GM06990 (cell line): Measurements from ENCODE around the gene AIM2.
"Not testable (repeated sequence)": the region's sequence is repeated elsewhere in the genome, so short reads cannot be mapped to it uniquely, and the experiment has no call there.

Experiments used
- DNase-seq: peaks from one replicate; pipeline ENCODE4 v3.0.0-alpha.2; 2011; ENCODE audit not compliant: insufficient read length; ENCODE audit errors: extremely low read depth
- H3K27me3 ChIP-seq: replicated peaks from 2 replicates; pipeline ENCODE4 v1.6.0; 2011; ENCODE audit warnings: low read length; ENCODE audit not compliant: control insufficient read depth, insufficient read depth
- H3K36me3 ChIP-seq: 2 replicates; pipeline ENCODE4 v1.5.1; 2011; ENCODE audit warnings: low read length; ENCODE audit not compliant: control insufficient read depth, insufficient read depth
- H3K4me3 ChIP-seq: replicated peaks from 2 replicates; pipeline ENCODE4 v1.5.1; 2011; ENCODE audit warnings: low read depth, mild to moderate bottlenecking, control low read depth, low read length
- CTCF ChIP-seq: IDR thresholded peaks from 2 replicates; pipeline ENCODE4 v1.5.1; 2011; ENCODE audit warnings: low read length, control low read depth, mild to moderate bottlenecking, inconsistent platforms; ENCODE audit not compliant: insufficient read depth, poor library complexity, severe bottlenecking

Gene AIM2

GRCh38 chr1:159113596-159114433 lies 37.2 kb upstream of the AIM2 start:
- Histone ChIP-seq H3K36me3 (no peaks in the 10 kb centered on the region), H3K4me3 (no peak overlapping the region), H3K27me3 (no peaks in the 10 kb centered on the region)
- DNase-seq: no peak
- no peak for TF ChIP-seq CTCF

- not testable (repeated sequence) for H3K36me3 ChIP-seq, DNase-seq, H3K27me3 ChIP-seq, H3K4me3 ChIP-seq
These were observed 26.5 kb upstream of the AIM2 start for GRCh38 chr1:159103021-159103420.

GRCh38 chr1:159100589-159100988 lies 24.0 kb upstream of the AIM2 start:
- no peak for TF ChIP-seq CTCF
- no peaks in the 10 kb centered on the region for H3K36me3 ChIP-seq
- no peaks in the 10 kb centered on the region; the same call in 1 of the 2 replicates for H3K27me3 ChIP-seq
- no peak overlapping the region for H3K4me3 ChIP-seq
- no peak for DNase-seq

- no peak overlapping the region for H3K4me3 ChIP-seq
- DNase-seq: no peak
- TF ChIP-seq CTCF: no peak
- H3K27me3 ChIP-seq: no peaks in the 10 kb centered on the region; the same call in 1 of the 2 replicates
- H3K36me3 ChIP-seq: no peaks in the 10 kb centered on the region
These were observed 22.0 kb upstream of the AIM2 start for GRCh38 chr1:159098596-159098995.

GRCh38 chr1:159092036-159092760 lies 15.6 kb upstream of the AIM2 start:
- Histone ChIP-seq H3K4me3 (no peak overlapping the region), H3K36me3 (no peaks in the 10 kb centered on the region), H3K27me3 (no peaks in the 10 kb centered on the region; the same call in 1 of the 2 replicates)
- DNase-seq: no peak
- no peak for TF ChIP-seq CTCF

- no peak for TF ChIP-seq CTCF
- no peaks in the 10 kb centered on the region; the same call in 1 of the 2 replicates for H3K27me3 ChIP-seq
- no peak for DNase-seq
- no peaks in the 10 kb centered on the region for H3K36me3 ChIP-seq
- no peak overlapping the region for H3K4me3 ChIP-seq
These were observed 15.1 kb upstream of the AIM2 start for GRCh38 chr1:159091607-159092031.
